WI38 (cell line): ENCODE measurements around the gene IDNK.

Source experiments
- H3K4me3 ChIP-seq: 2 replicates; pipeline ENCODE4 v1.5.1; 2011; ENCODE audit warnings: low read depth, mild to moderate bottlenecking, control low read depth, low read length
- CTCF ChIP-seq: IDR thresholded peaks from 2 replicates; pipeline ENCODE4 v1.5.1; 2012; ENCODE audit warnings: low read depth, mild to moderate bottlenecking, control low read depth, low read length

IDNK gene

GRCh38 chr9:83681490-83681889, 58.5 kb downstream of the IDNK start:
- TF ChIP-seq CTCF = no peak
- no peak overlapping the region for H3K4me3 ChIP-seq

- H3K4me3 ChIP-seq = no peak overlapping the region
- no peak for TF ChIP-seq CTCF
Observed at GRCh38 chr9:83688921-83689320, 66.0 kb downstream of the IDNK start.

GRCh38 chr9:83691492-83691891, 68.5 kb downstream of the IDNK start:
- no peak overlapping the region for H3K4me3 ChIP-seq
- no peak for TF ChIP-seq CTCF
